ENCODE measurements around the gene CFAP107.

Gene CFAP107

DNA sequence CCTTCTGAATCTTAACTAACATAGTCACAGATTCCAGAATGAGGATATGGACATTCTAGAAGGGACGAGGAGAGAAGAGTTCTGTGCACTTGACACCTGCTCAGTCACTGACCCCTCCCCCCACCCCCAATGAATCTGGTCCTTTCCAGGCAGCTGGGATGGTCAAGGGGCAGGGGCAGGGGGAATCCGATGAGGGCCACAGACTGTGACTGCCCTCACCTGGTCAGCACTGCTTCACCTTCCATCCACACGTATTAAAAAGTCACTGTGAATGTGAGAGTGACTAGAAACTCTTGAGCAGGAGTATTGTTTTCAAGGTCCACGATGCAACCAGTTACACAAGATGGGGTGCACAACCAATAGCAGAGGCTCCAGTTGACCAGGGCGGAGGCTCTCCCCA, 18.0 kb downstream of the CFAP107 start:
- no peaks in the 10 kb centered on the region for H3K36me3 ChIP-seq (replicated peaks; ENCODE audit: low read depth, low read length)
- H3K27ac ChIP-seq (ENCODE audit: low read length), result no peak overlapping the region
- no peaks in the 10 kb centered on the region for H4K20me1 ChIP-seq (ENCODE audit: insufficient read depth, low read length)
- no peaks in the 10 kb centered on the region for H3K79me2 ChIP-seq (ENCODE audit: low read length)
- no peak overlapping the region for H3K9ac ChIP-seq (ENCODE audit: low read length)
- no peak overlapping the region for H3K4me2 ChIP-seq (ENCODE audit: low read length)
- no peaks in the 10 kb centered on the region for H3K27me3 ChIP-seq (ENCODE audit: low read depth, low read length)
- no peaks in the 10 kb centered on the region for H3K9me3 ChIP-seq (ENCODE audit: insufficient read depth, low read length)
- H3K4me1 ChIP-seq (ENCODE audit: low read length), result no peaks in the 10 kb centered on the region
- TF ChIP-seq, protein P1, sequence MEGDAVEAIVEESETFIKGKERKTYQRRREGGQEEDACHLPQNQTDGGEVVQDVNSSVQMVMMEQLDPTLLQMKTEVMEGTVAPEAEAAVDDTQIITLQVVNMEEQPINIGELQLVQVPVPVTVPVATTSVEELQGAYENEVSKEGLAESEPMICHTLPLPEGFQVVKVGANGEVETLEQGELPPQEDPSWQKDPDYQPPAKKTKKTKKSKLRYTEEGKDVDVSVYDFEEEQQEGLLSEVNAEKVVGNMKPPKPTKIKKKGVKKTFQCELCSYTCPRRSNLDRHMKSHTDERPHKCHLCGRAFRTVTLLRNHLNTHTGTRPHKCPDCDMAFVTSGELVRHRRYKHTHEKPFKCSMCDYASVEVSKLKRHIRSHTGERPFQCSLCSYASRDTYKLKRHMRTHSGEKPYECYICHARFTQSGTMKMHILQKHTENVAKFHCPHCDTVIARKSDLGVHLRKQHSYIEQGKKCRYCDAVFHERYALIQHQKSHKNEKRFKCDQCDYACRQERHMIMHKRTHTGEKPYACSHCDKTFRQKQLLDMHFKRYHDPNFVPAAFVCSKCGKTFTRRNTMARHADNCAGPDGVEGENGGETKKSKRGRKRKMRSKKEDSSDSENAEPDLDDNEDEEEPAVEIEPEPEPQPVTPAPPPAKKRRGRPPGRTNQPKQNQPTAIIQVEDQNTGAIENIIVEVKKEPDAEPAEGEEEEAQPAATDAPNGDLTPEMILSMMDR (IDR thresholded peaks at IDR 0.05; ENCODE audit: low read depth, low read length), result no peak
- no peak for TF ChIP-seq EZH2phosphoT487 (IDR thresholded peaks at IDR 0.05; ENCODE audit: low read depth)
- no peak overlapping the region for H3K4me3 ChIP-seq (ENCODE audit: low read length)
- H2AFZ ChIP-seq (ENCODE audit: low read depth, low read length), result no peak overlapping the region

DNA sequence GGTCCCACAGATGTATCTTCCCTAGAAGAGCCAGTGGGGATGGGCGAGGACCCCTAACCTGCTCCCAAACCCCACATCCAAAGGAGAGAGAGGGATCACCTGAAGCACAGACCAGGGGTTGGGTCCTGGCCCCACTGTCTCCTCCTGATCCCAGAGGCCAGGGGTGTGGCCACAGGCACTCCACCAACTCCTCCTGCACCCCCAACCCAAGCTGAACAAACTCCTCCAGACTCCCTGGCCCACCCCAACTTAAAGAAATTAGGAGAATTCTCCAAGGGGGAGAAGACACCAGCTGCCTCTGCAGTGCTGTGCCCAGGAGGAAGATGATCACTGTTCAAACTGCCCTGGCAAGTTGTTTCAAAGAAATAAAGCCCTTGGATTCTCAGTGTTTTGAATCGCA, 23.0 kb downstream of the CFAP107 start:
- Histone ChIP-seq H3K27me3 (ENCODE audit: low read depth, low read length) (no peaks in the 10 kb centered on the region), H2AFZ (ENCODE audit: low read depth, low read length) (no peak overlapping the region), H3K9ac (ENCODE audit: low read length) (no peak overlapping the region), H4K20me1 (ENCODE audit: insufficient read depth, low read length) (no peaks in the 10 kb centered on the region), H3K79me2 (ENCODE audit: low read length) (no peaks in the 10 kb centered on the region), H3K4me2 (ENCODE audit: low read length) (no peak overlapping the region), H3K27ac (ENCODE audit: low read length) (no peak overlapping the region), H3K4me3 (ENCODE audit: low read length) (no peak overlapping the region), H3K36me3 (replicated peaks; ENCODE audit: low read depth, low read length) (no peaks in the 10 kb centered on the region), H3K9me3 (ENCODE audit: insufficient read depth, low read length) (no peaks in the 10 kb centered on the region), H3K4me1 (ENCODE audit: low read length) (no peaks in the 10 kb centered on the region)
- TF ChIP-seq, protein P1 (IDR thresholded peaks at IDR 0.05; ENCODE audit: low read depth, low read length), result no peak
- no peak for TF ChIP-seq EZH2phosphoT487 (IDR thresholded peaks at IDR 0.05; ENCODE audit: low read depth)

DNA sequence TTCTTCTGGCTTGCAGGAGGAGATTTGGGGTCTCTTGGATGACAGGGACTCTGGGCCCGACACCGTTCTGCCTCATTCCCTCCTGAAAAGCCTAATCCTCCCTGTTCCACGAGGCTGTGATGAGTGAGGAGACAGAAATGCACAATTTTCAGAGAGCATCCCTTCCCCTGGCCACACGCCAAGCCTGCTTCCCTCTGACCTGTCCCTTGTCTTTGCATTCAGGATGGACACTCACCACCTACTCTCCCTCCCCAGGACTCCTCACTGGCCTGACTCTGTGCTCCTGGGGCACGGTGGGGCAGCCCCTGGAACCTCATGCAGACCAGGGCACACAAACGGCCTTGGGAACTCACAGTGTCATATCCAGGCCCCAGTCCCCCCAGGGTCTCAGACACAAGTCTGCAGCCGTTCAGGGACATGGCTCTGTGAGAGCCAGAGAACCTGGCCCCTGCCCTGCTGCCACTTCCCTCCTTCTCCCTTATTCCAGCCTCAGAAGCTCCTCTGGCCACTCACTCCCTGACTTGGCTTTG, 24.0 kb downstream of the CFAP107 start:
- no peak overlapping the region for H3K4me2 ChIP-seq (ENCODE audit: low read length)
- no peak overlapping the region for H3K27ac ChIP-seq (ENCODE audit: low read length)
- no peaks in the 10 kb centered on the region for H4K20me1 ChIP-seq (ENCODE audit: insufficient read depth, low read length)
- H3K9me3 ChIP-seq (ENCODE audit: insufficient read depth, low read length), result no peaks in the 10 kb centered on the region
- no peak overlapping the region for H2AFZ ChIP-seq (ENCODE audit: low read depth, low read length)
- H3K36me3 ChIP-seq (replicated peaks; ENCODE audit: low read depth, low read length), result no peaks in the 10 kb centered on the region
- no peaks in the 10 kb centered on the region for H3K4me1 ChIP-seq (ENCODE audit: low read length)
- H3K4me3 ChIP-seq (ENCODE audit: low read length), result no peak overlapping the region
- H3K9ac ChIP-seq (ENCODE audit: low read length), result no peak overlapping the region
- no peaks in the 10 kb centered on the region for H3K27me3 ChIP-seq (ENCODE audit: low read depth, low read length)
- TF ChIP-seq, protein P1 (IDR thresholded peaks at IDR 0.05; ENCODE audit: low read depth, low read length), result no peak
- TF ChIP-seq EZH2phosphoT487 (IDR thresholded peaks at IDR 0.05; ENCODE audit: low read depth), result no peak
- no peaks in the 10 kb centered on the region for H3K79me2 ChIP-seq (ENCODE audit: low read length)

DNA sequence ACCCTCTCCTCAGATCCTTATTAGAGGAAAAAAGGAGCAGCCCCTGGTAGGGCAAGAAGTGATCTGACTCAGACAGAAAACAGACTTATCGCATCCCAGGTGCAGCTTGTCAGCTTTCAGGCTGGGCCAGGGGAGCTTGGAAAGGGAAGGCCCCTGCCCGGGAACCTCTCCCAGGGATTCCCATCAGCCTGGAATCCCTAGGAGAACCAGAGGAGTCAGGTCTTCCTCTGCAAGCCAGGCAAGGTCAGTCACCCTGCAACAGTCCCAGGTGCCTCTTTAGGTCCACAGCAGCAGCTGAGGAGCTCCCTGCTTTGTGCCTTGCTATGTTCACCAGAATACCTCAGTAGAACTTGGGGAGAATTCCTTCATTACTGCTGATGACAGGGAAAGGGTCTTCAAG, 24.6 kb downstream of the CFAP107 start:
- Histone ChIP-seq H3K9ac (ENCODE audit: low read length) (no peak overlapping the region), H3K27me3 (ENCODE audit: low read depth, low read length) (no peaks in the 10 kb centered on the region), H3K36me3 (replicated peaks; ENCODE audit: low read depth, low read length) (no peaks in the 10 kb centered on the region), H3K9me3 (ENCODE audit: insufficient read depth, low read length) (no peaks in the 10 kb centered on the region), H2AFZ (ENCODE audit: low read depth, low read length) (no peak overlapping the region), H3K4me2 (ENCODE audit: low read length) (no peak overlapping the region), H3K27ac (ENCODE audit: low read length) (no peak overlapping the region), H3K4me1 (ENCODE audit: low read length) (no peaks in the 10 kb centered on the region), H4K20me1 (ENCODE audit: insufficient read depth, low read length) (no peaks in the 10 kb centered on the region), H3K4me3 (ENCODE audit: low read length) (no peak overlapping the region), H3K79me2 (ENCODE audit: low read length) (no peaks in the 10 kb centered on the region)
- TF ChIP-seq, protein P1 (IDR thresholded peaks at IDR 0.05; ENCODE audit: low read depth, low read length), result no peak
- no peak for TF ChIP-seq EZH2phosphoT487 (IDR thresholded peaks at IDR 0.05; ENCODE audit: low read depth)
